T-cell (primary cell): Measurements from ENCODE around the gene FAM110A. TPM values are rescaled to one million over a fixed set of nuclear protein-coding genes. Genes with fewer than 3 reads are reported as not detected.
"Not testable (repeated sequence)": the region's sequence is repeated elsewhere in the genome, so short reads cannot be mapped to it uniquely, and the experiment has no call there.

Experiments used
- ATAC-seq, 4 experiments: fragments of 200-7000 bp in 3 of 4; fragments of 150-1000 bp in 1 of 4; cut with Tn5 transposase; replicated peaks in 1 of 4; 1 replicate in 3 of 4; 2 replicates in 1 of 4; pipeline ENCODE4 v1.10.0; 2021; ENCODE audit warnings: moderate library complexity in 3 of 4, mild to moderate bottlenecking in 2 of 4, moderate number of reproducible peaks in 1 of 4
- CTCF ChIA-PET, 2 donors: fragments of 300-600 bp; sonication (Branson Sonifier 250); formaldehyde crosslinking; loops; one replicate each; lab custom pipeline; 2022; ENCODE audit warnings: antibody characterized with exemption in 2 of 2; lab: Charles Lee
- POLR2A ChIA-PET, 2 donors: fragments of 300-600 bp; sonication (Branson Sonifier 250); formaldehyde crosslinking; loops; one replicate each; lab custom pipeline; 2022; ENCODE audit warnings: antibody characterized with exemption in 2 of 2; lab: Charles Lee
- DNase-seq, 35 experiments: peaks; one replicate each; pipeline versions ENCODE4 v3.0.0 to v3.0.0-alpha.2; 2013 to 2023
- H3K27ac ChIP-seq: one replicate; pipeline ENCODE4 v1.5.1; 2013; ENCODE audit warnings: low read length
- H3K27me3 ChIP-seq, 2 experiments: replicated peaks in 1 of 2; 1 replicate in 1 of 2; 2 replicates in 1 of 2; pipeline versions ENCODE4 v1.6.1 to v1.7.0; 2013; ENCODE audit warnings: low read length in 1 of 2, mixed read lengths in 1 of 2; ENCODE audit not compliant: control insufficient read depth in 2 of 2, insufficient read depth in 2 of 2; ENCODE audit errors: extremely low read depth in 1 of 2
- H3K36me3 ChIP-seq, 2 donors: 1 replicate in 1 of 2; 2 replicates in 1 of 2; pipeline versions ENCODE4 v1.6.1 to v1.7.0; 2013; ENCODE audit warnings: low read length in 1 of 2; ENCODE audit not compliant: control insufficient read depth in 2 of 2, insufficient read depth in 1 of 2; ENCODE audit errors: extremely low read depth in 1 of 2
- H3K4me1 ChIP-seq, 2 experiments: 1 replicate in 1 of 2; 2 replicates in 1 of 2; pipeline versions ENCODE4 v1.6.1 to v1.7.0; 2013; ENCODE audit warnings: low read length in 2 of 2, mixed read lengths in 1 of 2; ENCODE audit not compliant: insufficient read depth in 2 of 2, control insufficient read depth in 1 of 2; ENCODE audit errors: extremely low read depth in 1 of 2
- H3K4me3 ChIP-seq, 2 donors: 1 replicate in 1 of 2; 2 replicates in 1 of 2; pipeline versions ENCODE4 v1.5.1 to v1.7.0; 2013; ENCODE audit warnings: mild to moderate bottlenecking in 2 of 2, low read length in 1 of 2, moderate library complexity in 1 of 2; ENCODE audit not compliant: control insufficient read depth in 1 of 2; ENCODE audit errors: extremely low read depth in 1 of 2
- H3K9me3 ChIP-seq: 2 replicates; pipeline ENCODE4 v1.7.0; 2013
- H3K27ac Mint-ChIP-seq, 2 donors: one replicate each; pipeline ENCODE4 v1.8.0; 2020 to 2021; ENCODE audit warnings: mild to moderate bottlenecking in 2 of 2, mixed read lengths in 2 of 2
- H3K27me3 Mint-ChIP-seq, 2 donors: one replicate each; pipeline ENCODE4 v1.8.0; 2021 to 2022; ENCODE audit warnings: mixed read lengths in 2 of 2
- H3K36me3 Mint-ChIP-seq: one replicate; pipeline ENCODE4 v1.8.0; 2021; ENCODE audit warnings: mixed read lengths
- H3K4me1 Mint-ChIP-seq, 3 donors: one replicate each; pipeline ENCODE4 v1.8.0; 2020 to 2022; ENCODE audit warnings: mixed read lengths in 3 of 3, mild to moderate bottlenecking in 1 of 3
- H3K4me3 Mint-ChIP-seq, 3 donors: one replicate each; pipeline ENCODE4 v1.8.0; 2020 to 2022; ENCODE audit warnings: mild to moderate bottlenecking in 3 of 3, mixed read lengths in 3 of 3, moderate library complexity in 3 of 3
- H3K9me3 Mint-ChIP-seq, 3 donors: one replicate each; pipeline ENCODE4 v1.8.0; 2020 to 2022; ENCODE audit warnings: mixed read lengths in 3 of 3
- WGBS: methylation state at CpG from one replicate; pipeline ENCODE4 v1.1.5; 2013; ENCODE audit warnings: missing lambda C conversion rate; ENCODE audit not compliant: insufficient coverage; 5-methylcytosine and 5-hydroxymethylcytosine counted together
- total RNA-seq, 35 experiments: library from RNA in 6 of 35; stranded (reverse) in 6 of 35; fragments of 120-200 nt in 1 of 35; gene quantifications; one replicate each; pipeline versions ENCODE4 v1.2.1 to v1.2.4 and lab custom pipeline; 2013 to 2026

The FAM110A gene
- total RNA-seq, 5 donors from 2014 or later (not counting 1 experiment from before 2014, with no cell fraction given): 12.7 to 27.9 (median 26.9) TPM

DNA sequence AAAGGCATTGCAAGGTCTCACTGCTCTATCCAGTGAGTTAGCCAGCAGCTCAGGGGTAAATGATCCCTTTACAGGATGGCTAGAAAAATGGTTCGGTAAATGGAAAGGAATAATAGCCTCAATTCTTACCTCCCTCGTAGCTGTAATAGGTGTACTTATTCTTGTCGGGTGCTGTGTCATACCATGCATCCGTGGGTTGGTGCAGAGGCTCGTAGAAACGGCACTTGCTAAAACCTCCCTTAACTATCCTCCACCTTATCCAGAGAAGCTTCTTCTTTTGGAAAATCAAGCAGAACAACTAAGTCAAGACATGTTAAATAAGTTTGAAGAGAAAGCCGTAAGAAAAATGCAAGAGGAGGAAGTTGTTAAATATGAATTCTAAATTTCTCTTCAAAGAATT is 33.5 kb upstream of the FAM110A start:
- H3K9me3 ChIP-seq, H3K27ac ChIP-seq, ATAC-seq, H3K4me1 Mint-ChIP-seq, DNase-seq, H3K4me3 ChIP-seq, POLR2A ChIA-PET, H3K9me3 Mint-ChIP-seq, H3K4me1 ChIP-seq, H3K27me3 ChIP-seq, H3K36me3 ChIP-seq, H3K4me3 Mint-ChIP-seq, H3K27ac Mint-ChIP-seq, CTCF ChIA-PET, H3K36me3 Mint-ChIP-seq: not testable (repeated sequence)
- H3K27me3 Mint-ChIP-seq: peaks cover 25 to 26% of the 10 kb centered on the region in 2 donors
- WGBS: no CpG with 5 or more reads among the region's 7 CpGs

DNA sequence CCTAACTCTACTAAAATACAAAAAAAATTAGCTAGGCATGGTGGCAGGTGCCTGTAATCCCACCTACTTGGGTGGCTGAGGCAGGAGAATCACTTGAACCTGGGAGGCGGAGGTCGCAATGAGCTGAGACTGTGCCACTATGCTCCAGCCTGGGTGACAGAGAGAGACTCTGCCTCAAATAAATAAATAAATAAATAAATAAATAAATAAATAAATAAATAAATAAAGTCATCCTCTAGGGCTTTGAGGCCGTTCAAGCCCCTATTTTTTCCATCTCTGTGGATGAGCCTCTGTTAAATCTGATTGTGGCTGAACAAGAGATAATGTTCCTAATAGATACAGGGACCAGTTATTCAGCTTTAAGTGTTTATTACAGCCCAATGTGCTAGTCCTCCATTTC is 31.8 kb upstream of the FAM110A start:
- H3K9me3 Mint-ChIP-seq: peaks cover 3 to 8% (median 4%) of the 10 kb centered on the region in 3 donors
- Histone ChIP-seq H3K27me3 (peaks cover 0 to 9% of the 10 kb centered on the region in 2 experiments), H3K36me3 (no peaks in the 10 kb centered on the region), H3K4me1 (no peaks in the 10 kb centered on the region), H3K4me3 (no peak overlapping the region), H3K27ac (no peak overlapping the region), H3K9me3 (no peaks in the 10 kb centered on the region)
- ChIA-PET CTCF (interaction anchor here in 1 of 2 donors (0.6 kb wide), 1 partner anchor 155 kb away, joined by 5 read pairs; no protein-coding TSS in a partner anchor), POLR2A (no interaction called here)
- ATAC-seq (no peak), DNase-seq (no peak)
- H3K27ac Mint-ChIP-seq: no peak overlapping the region
- no peaks in the 10 kb centered on the region for H3K36me3 Mint-ChIP-seq
- WGBS: no CpG with 5 or more reads among the region's 3 CpGs
- H3K4me3 Mint-ChIP-seq: no peak overlapping the region
- peaks cover 21 to 28% of the 10 kb centered on the region in 2 donors for H3K27me3 Mint-ChIP-seq
- no peaks in the 10 kb centered on the region for H3K4me1 Mint-ChIP-seq

- no CpG with 5 or more reads among the region's 1 CpG for whole genome bisulfite sequencing
- POLR2A ChIA-PET: no interaction called here
Observed at GRCh38 chr20:805713-806112, 27.8 kb upstream of the FAM110A start.

GRCh38 chr20:811776-812434 is 21.6 kb upstream of the FAM110A start:
- H3K4me1 Mint-ChIP-seq, ATAC-seq, H3K9me3 ChIP-seq, H3K4me3 ChIP-seq, H3K36me3 ChIP-seq, POLR2A ChIA-PET, H3K4me1 ChIP-seq, H3K27ac ChIP-seq, H3K4me3 Mint-ChIP-seq, DNase-seq, H3K36me3 Mint-ChIP-seq, CTCF ChIA-PET, H3K9me3 Mint-ChIP-seq, H3K27ac Mint-ChIP-seq: not testable (repeated sequence)
- WGBS: no CpG with 5 or more reads among the region's 13 CpGs
- H3K27me3 ChIP-seq: peaks cover 2 to 29% of the 10 kb centered on the region in 2 experiments
- peaks cover 22 to 42% of the 10 kb centered on the region in 2 donors for H3K27me3 Mint-ChIP-seq

More at GRCh38 chr20:805713-806112, 27.8 kb upstream of the FAM110A start:
- Histone ChIP-seq H3K4me1 (no peaks in the 10 kb centered on the region), H3K4me3 (no peak overlapping the region), H3K36me3 (no peaks in the 10 kb centered on the region), H3K27ac (no peak overlapping the region), H3K27me3 (peaks cover 2 to 14% of the 10 kb centered on the region in 2 experiments), H3K9me3 (no peaks in the 10 kb centered on the region)
- CTCF ChIA-PET: no interaction called here
- Mint-ChIP-seq H3K4me3 (no peak overlapping the region), H3K4me1 (no peaks in the 10 kb centered on the region), H3K9me3 (peaks cover 3 to 8% (median 4%) of the 10 kb centered on the region in 3 donors), H3K36me3 (no peaks in the 10 kb centered on the region), H3K27ac (no peak overlapping the region), H3K27me3 (peaks cover 7 to 26% of the 10 kb centered on the region in 2 donors)
- DNase-seq (no peak), ATAC-seq (no peak)

DNA sequence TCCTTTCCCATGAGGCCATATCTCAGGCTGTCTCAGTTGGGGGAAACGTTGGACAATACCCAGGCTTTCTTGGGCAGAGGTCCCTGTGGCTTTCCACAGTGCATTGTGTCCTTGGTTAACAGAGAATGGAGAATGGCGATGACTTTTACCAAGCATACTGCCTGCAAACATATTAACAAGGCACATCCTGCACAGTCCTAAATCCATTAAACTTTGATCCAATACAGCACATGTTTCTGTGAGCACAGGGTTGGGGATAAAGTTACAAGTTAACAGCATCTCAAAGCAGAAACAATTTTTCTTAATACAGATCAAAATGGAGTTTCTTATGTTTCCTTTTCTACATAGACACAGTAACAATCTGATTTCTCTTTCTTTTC is 21.1 kb upstream of the FAM110A start:
- WGBS: 20% methylated on average over 1 of the region's 2 CpGs
- H3K9me3 Mint-ChIP-seq, H3K4me3 Mint-ChIP-seq, H3K9me3 ChIP-seq, CTCF ChIA-PET, DNase-seq, H3K27ac Mint-ChIP-seq, H3K4me1 ChIP-seq, H3K4me3 ChIP-seq, ATAC-seq, POLR2A ChIA-PET, H3K36me3 ChIP-seq, H3K36me3 Mint-ChIP-seq, H3K27ac ChIP-seq, H3K4me1 Mint-ChIP-seq: not testable (repeated sequence)
- peaks cover 22 to 42% of the 10 kb centered on the region in 2 donors for H3K27me3 Mint-ChIP-seq
- H3K27me3 ChIP-seq: peaks cover 2 to 27% of the 10 kb centered on the region in 2 experiments

GRCh38 chr20:813390-813789 is 20.1 kb upstream of the FAM110A start:
- H3K36me3 ChIP-seq: no peaks in the 10 kb centered on the region
- peaks cover 22 to 42% of the 10 kb centered on the region in 2 donors for H3K27me3 Mint-ChIP-seq
- no peaks in the 10 kb centered on the region for H3K9me3 Mint-ChIP-seq
- peaks cover 4 to 6% (median 4%) of the 10 kb centered on the region in 3 donors for H3K4me1 Mint-ChIP-seq
- no peaks in the 10 kb centered on the region for H3K36me3 Mint-ChIP-seq
- H3K9me3 ChIP-seq: no peaks in the 10 kb centered on the region
- 58% methylated on average over 5 of the region's 8 CpGs for WGBS
- peaks cover 0 to 6% of the 10 kb centered on the region in 2 experiments for H3K4me1 ChIP-seq
- no peak overlapping the region for H3K4me3 Mint-ChIP-seq
- no peak overlapping the region for H3K27ac Mint-ChIP-seq
- DNase-seq (no peak), ATAC-seq (no peak)
- ChIA-PET CTCF (no interaction called here), POLR2A (no interaction called here)
- H3K4me3 ChIP-seq: no peak overlapping the region
- no peak overlapping the region for H3K27ac ChIP-seq
- peaks cover 2 to 24% of the 10 kb centered on the region in 2 experiments for H3K27me3 ChIP-seq
